GM10266 (cell line): ENCODE measurements around the gene SH3RF3.
"Not testable (repeated sequence)": the region's sequence is repeated elsewhere in the genome, so short reads cannot be mapped to it uniquely, and the experiment has no call there.

Source experiments
- DNase-seq: peaks from one replicate; pipeline ENCODE4 v3.0.0; 2012; ENCODE audit errors: extremely low spot score
- CTCF ChIP-seq: IDR thresholded peaks from 2 replicates; pipeline ENCODE4 v1.5.1; 2012; ENCODE audit warnings: mild to moderate bottlenecking, low read depth; ENCODE audit not compliant: control insufficient read depth, insufficient read depth; ENCODE audit errors: missing control alignments

SH3RF3 gene

GRCh38 chr2:109218087-109218791 lies 89.2 kb downstream of the SH3RF3 start:
- DNase-seq = peak; percentile 24
- no peak for TF ChIP-seq CTCF

GRCh38 chr2:109218792-109219126 lies 89.8 kb downstream of the SH3RF3 start:
- TF ChIP-seq CTCF = no peak
- no peak for DNase-seq

- DNase-seq = no peak
Measured at GRCh38 chr2:109220860-109221259, 91.9 kb downstream of the SH3RF3 start.

GRCh38 chr2:109221316-109221715 lies 92.3 kb downstream of the SH3RF3 start:
- not testable (repeated sequence) for DNase-seq

More at GRCh38 chr2:109220860-109221259, 91.9 kb downstream of the SH3RF3 start:
- TF ChIP-seq CTCF = no peak

GRCh38 chr2:109222422-109222821 lies 93.4 kb downstream of the SH3RF3 start:
- DNase-seq = no peak
- TF ChIP-seq CTCF = no peak

- no peak for DNase-seq
- no peak for TF ChIP-seq CTCF
Measured at GRCh38 chr2:109222825-109223471, 93.9 kb downstream of the SH3RF3 start.

- DNase-seq = no peak
- TF ChIP-seq CTCF = no peak
Measured at GRCh38 chr2:109223490-109223889, 94.5 kb downstream of the SH3RF3 start.

- DNase-seq = not testable (repeated sequence)
Measured at GRCh38 chr2:109224341-109224740, 95.3 kb downstream of the SH3RF3 start.
